SK-N-SH (cell line): Measurements from ENCODE around the gene POU5F2. TPM values are rescaled to one million over a fixed set of nuclear protein-coding genes. Genes with fewer than 3 reads are reported as not detected.

Experiments used
- CTCF ChIA-PET: fragments of 300-600, 350-600 bp; formaldehyde crosslinking; extraction: SDS; loops from one replicate; lab custom pipeline; 2021; lab: Yijun Ruan, JAX
- POLR2A ChIA-PET: fragments of 350-600 bp; sonication (Branson Sonifier 250); formaldehyde crosslinking; extraction: SDS; loops from one replicate; lab custom pipeline; 2020; ENCODE audit warnings: antibody characterized with exemption, inconsistent platforms; lab: Yijun Ruan, JAX
- DNase-seq: peaks from one replicate; pipeline ENCODE4 v3.0.0; 2012
- H2AFZ ChIP-seq: fragments of 200-600 bp; sonication (generic); 2 replicates; pipeline ENCODE4 v1.8.1; 2016; ENCODE audit warnings: antibody characterized with exemption, mild to moderate bottlenecking, low read depth
- H3F3A ChIP-seq: fragments of 200-600 bp; sonication (generic); replicated peaks from 2 replicates; pipeline ENCODE3; 2016; ENCODE audit warnings: antibody characterized with exemption, mild to moderate bottlenecking; ENCODE audit not compliant: insufficient read depth
- H3K27ac ChIP-seq, 2 experiments: fragments of 200-500 bp in 1 of 2; fragments of 200-600 bp in 1 of 2; sonication (Bioruptor generic) in 1 of 2; sonication (generic), shearing (Covaris generic) in 1 of 2; 2 replicates each; pipeline versions ENCODE4 v1.5.1 to v1.6.1; 2014 to 2016; ENCODE audit warnings: low read depth in 2 of 2, inconsistent platforms in 1 of 2, low read length in 1 of 2, mild to moderate bottlenecking in 1 of 2, mixed read lengths in 1 of 2
- H3K27me3 ChIP-seq: fragments of 200-600 bp; sonication (generic), shearing (Covaris generic); 2 replicates; pipeline ENCODE4 v1.6.1; 2016; ENCODE audit warnings: mixed run types; ENCODE audit not compliant: insufficient read depth
- H3K36me3 ChIP-seq, 2 experiments: fragments of 200-500 bp in 1 of 2; fragments of 200-600 bp in 1 of 2; sonication (Bioruptor generic) in 1 of 2; sonication (generic) in 1 of 2; replicated peaks in 1 of 2; 2 replicates each; pipeline versions ENCODE3 to v1.5.1; 2014 to 2016; ENCODE audit warnings: low read length in 1 of 2, mild to moderate bottlenecking in 1 of 2; ENCODE audit not compliant: insufficient read depth in 2 of 2, control insufficient read depth in 1 of 2
- H3K4me1 ChIP-seq, 2 experiments: fragments of 200-500 bp in 1 of 2; fragments of 200-600 bp in 1 of 2; sonication (Bioruptor generic) in 1 of 2; sonication (generic), shearing (Covaris generic) in 1 of 2; 2 replicates each; pipeline versions ENCODE4 v1.5.1 to v1.6.1; 2014 to 2016; ENCODE audit warnings: low read depth in 1 of 2, low read length in 1 of 2, mixed run types in 1 of 2; ENCODE audit not compliant: insufficient read depth in 2 of 2, control insufficient read depth in 1 of 2
- H3K4me2 ChIP-seq: fragments of 200-600 bp; sonication (generic), shearing (Covaris generic); 2 replicates; pipeline ENCODE4 v1.6.1; 2017; ENCODE audit warnings: mixed run types
- H3K4me3 ChIP-seq, 2 experiments: fragments of 200-500 bp in 1 of 2; fragments of 200-600 bp in 1 of 2; sonication (Bioruptor generic) in 1 of 2; sonication (generic), shearing (Covaris generic) in 1 of 2; 2 replicates each; pipeline versions ENCODE4 v1.5.1 to v1.8.1; 2014 to 2016; ENCODE audit warnings: low read depth in 2 of 2, inconsistent platforms in 1 of 2, low read length in 1 of 2, mild to moderate bottlenecking in 1 of 2, mixed read lengths in 1 of 2, moderate library complexity in 1 of 2
- H3K79me2 ChIP-seq: fragments of 200-600 bp; sonication (generic); 2 replicates; pipeline ENCODE4 v1.8.1; 2017; ENCODE audit warnings: mild to moderate bottlenecking; ENCODE audit not compliant: insufficient read depth
- H3K9ac ChIP-seq: fragments of 200-600 bp; sonication (generic); 2 replicates; pipeline ENCODE4 v1.6.1; 2017; ENCODE audit warnings: mixed run types
- H3K9me2 ChIP-seq: fragments of 200-600 bp; sonication (generic); 2 replicates; pipeline ENCODE4 v1.6.1; 2017; ENCODE audit warnings: mixed run types
- H3K9me3 ChIP-seq: fragments of 200-600 bp; sonication (generic); 2 replicates; pipeline ENCODE4 v1.6.1; 2017; ENCODE audit warnings: mixed run types, mild to moderate bottlenecking, moderate library complexity
- H4K20me1 ChIP-seq: fragments of 200-600 bp; sonication (generic); 2 replicates; pipeline ENCODE4 v1.6.1; 2017; ENCODE audit warnings: mild to moderate bottlenecking, mixed run types; ENCODE audit not compliant: insufficient read depth
- CHD2 ChIP-seq: fragments of 150-350 bp; IDR thresholded peaks from 2 replicates; pipeline ENCODE4 v1.6.1; 2018; ENCODE audit warnings: low read length; ENCODE audit not compliant: partially characterized antibody
- ELF1 ChIP-seq: IDR thresholded peaks from 2 replicates; pipeline ENCODE4 v1.4.0; 2012
- EP300 ChIP-seq, 2 experiments: IDR thresholded peaks; 2 replicates each; pipeline versions ENCODE4 v1.4.0 to v1.6.1; 2012; ENCODE audit warnings: borderline replicate concordance in 1 of 2, low read depth in 1 of 2, low read length in 1 of 2
- EZH2phosphoT487 ChIP-seq: fragments of 200-600 bp; sonication (generic); IDR thresholded peaks from 2 replicates; pipeline ENCODE4 v1.6.1; 2017; ENCODE audit warnings: low read depth, mixed run types, mild to moderate bottlenecking, antibody characterized with exemption, moderate library complexity, borderline replicate concordance
- FOSL2 ChIP-seq: IDR thresholded peaks from 2 replicates; pipeline ENCODE4 v1.4.0; 2012; ENCODE audit warnings: low read depth, mild to moderate bottlenecking, moderate library complexity, borderline replicate concordance
- FOXM1 ChIP-seq: IDR thresholded peaks from 2 replicates; pipeline ENCODE4 v1.4.0; 2012; ENCODE audit warnings: low read depth, mild to moderate bottlenecking
- GABPA ChIP-seq: IDR thresholded peaks from 2 replicates; pipeline ENCODE4 v1.4.0; 2012; ENCODE audit warnings: low read depth, mild to moderate bottlenecking
- GATA2 ChIP-seq: sonication (generic); formaldehyde crosslinking; IDR thresholded peaks from 2 replicates; pipeline ENCODE4 v1.5.0; 2020; ENCODE audit warnings: mild to moderate bottlenecking, missing genetic modification reagents
- JUND ChIP-seq: IDR thresholded peaks from 2 replicates; pipeline ENCODE4 v1.4.0; 2012
- MEF2A ChIP-seq: IDR thresholded peaks from 2 replicates; pipeline ENCODE4 v1.4.0; 2012; ENCODE audit warnings: low read depth, borderline replicate concordance
- NFIC ChIP-seq: IDR thresholded peaks from 2 replicates; pipeline ENCODE4 v1.4.0; 2012; ENCODE audit warnings: borderline replicate concordance
- NRF1 ChIP-seq: IDR thresholded peaks from 2 replicates; pipeline ENCODE4 v1.6.1; 2012; ENCODE audit warnings: low read depth, mild to moderate bottlenecking, low read length
- RAD21 ChIP-seq: IDR thresholded peaks from 2 replicates; pipeline ENCODE4 v1.6.1; 2012; ENCODE audit warnings: mild to moderate bottlenecking, low read length
- RXRA ChIP-seq: IDR thresholded peaks from 2 replicates; pipeline ENCODE4 v1.4.0; 2012; ENCODE audit warnings: low read depth, mild to moderate bottlenecking, borderline replicate concordance
- SIN3A ChIP-seq: IDR thresholded peaks from 2 replicates; pipeline ENCODE4 v1.6.1; 2012; ENCODE audit warnings: low read depth, mild to moderate bottlenecking, low read length, moderate library complexity, borderline replicate concordance
- SMC3 ChIP-seq: IDR thresholded peaks from 2 replicates; pipeline ENCODE4 v1.6.1; 2012; ENCODE audit warnings: low read depth, low read length, improper control_type of control experiment
- TAF1 ChIP-seq: IDR thresholded peaks from 2 replicates; pipeline ENCODE4 v1.6.1; 2012; ENCODE audit warnings: low read depth, mild to moderate bottlenecking, low read length, moderate library complexity, borderline replicate concordance
- TCF12 ChIP-seq: IDR thresholded peaks from 2 replicates; pipeline ENCODE4 v1.4.0; 2012
- WGBS: methylation state at CpG from one replicate; pipeline ENCODE4 v1.1.6; 2017; ENCODE audit warnings: low lambda C conversion rate; 5-methylcytosine and 5-hydroxymethylcytosine counted together
- polyA plus RNA-seq, 3 experiments: library from polyadenylated mRNA; depleted of rRNA; stranded (reverse); fragments of >200 nt; gene quantifications; 2 replicates each; pipeline ENCODE4 v1.2.3, GENCODE V29; 2012
- TF ChIP-seq, protein P1 (sequence below): fragments of 150-350 bp; IDR thresholded peaks from 2 replicates; pipeline ENCODE4 v1.6.1; 2016; ENCODE audit warnings: mild to moderate bottlenecking, low read depth, low read length
- TF ChIP-seq, protein P2 (sequence below): IDR thresholded peaks from 2 replicates; pipeline ENCODE4 v1.4.0; 2012; ENCODE audit warnings: low read depth
- TF ChIP-seq, protein P3 (sequence below): fragments of 200-600 bp; sonication (generic); IDR thresholded peaks from 2 replicates; pipeline ENCODE4 v1.6.1; 2017; ENCODE audit warnings: antibody characterized with exemption, mild to moderate bottlenecking, moderate library complexity
- TF ChIP-seq, protein P4 (sequence below): IDR thresholded peaks from 2 replicates; pipeline ENCODE4; 2012
- TF ChIP-seq, protein P5 (sequence below): fragments of 150-350 bp; IDR thresholded peaks from 2 replicates; pipeline ENCODE4 v1.6.1; 2017; ENCODE audit warnings: antibody characterized with exemption, low read length, low read depth, borderline replicate concordance

The POU5F2 gene
- polyA plus RNA-seq, 1 of the 3 experiments (the other 2 are of a cell fraction), result 0.02 TPM

DNA sequence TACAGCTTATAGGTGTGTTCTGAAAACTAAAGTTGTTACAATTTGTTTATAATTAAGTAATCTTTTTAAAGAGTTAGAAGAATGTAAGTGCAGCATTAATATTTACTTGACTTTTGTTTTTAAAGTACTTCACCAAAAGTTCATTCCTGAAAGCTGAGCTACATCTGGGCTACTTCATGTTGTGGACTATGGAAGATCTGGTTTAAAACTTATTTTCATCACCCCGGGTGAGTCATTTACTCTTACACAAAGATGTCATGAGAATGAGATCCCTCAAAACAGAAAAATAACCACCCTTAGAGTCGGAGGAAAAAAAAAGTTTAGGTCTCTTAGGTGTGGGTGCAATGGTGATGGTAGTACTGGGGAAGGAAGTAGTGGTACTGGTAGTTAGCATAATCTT is 5.1 kb downstream of the POU5F2 start:
- Histone ChIP-seq H3K9ac (no peak overlapping the region), H3K9me3 (no peaks in the 10 kb centered on the region), H3K27me3 (no peaks in the 10 kb centered on the region), H3K4me1 (no peaks in the 10 kb centered on the region), H3K4me2 (no peak overlapping the region), H3K36me3 (no peaks in the 10 kb centered on the region), H3K4me3 (no peak overlapping the region), H3K9me2 (no peaks in the 10 kb centered on the region), H3K27ac (no peak overlapping the region), H2AFZ (no peak overlapping the region), H4K20me1 (no peaks in the 10 kb centered on the region), H3K79me2 (no peaks in the 10 kb centered on the region), H3F3A (no peaks in the 10 kb centered on the region)
- TF ChIP-seq JUND (no peak), ELF1 (no peak), RAD21 (no peak), GATA2 (CRISPR knock-in tag) (no peak), MEF2A (no peak), TCF12 (no peak), SIN3A (no peak), GABPA (no peak), EP300 (IDR thresholded peaks at IDR 0.05; ENCODE audit: borderline replicate concordance in 1 of 2, low read depth in 1 of 2, low read length in 1 of 2) (no peak), RXRA (no peak), SMC3 (no peak), FOSL2 (no peak), NRF1 (no peak), FOXM1 (no peak), NFIC (no peak), CHD2 (no peak)
- TF ChIP-seq, protein P1, sequence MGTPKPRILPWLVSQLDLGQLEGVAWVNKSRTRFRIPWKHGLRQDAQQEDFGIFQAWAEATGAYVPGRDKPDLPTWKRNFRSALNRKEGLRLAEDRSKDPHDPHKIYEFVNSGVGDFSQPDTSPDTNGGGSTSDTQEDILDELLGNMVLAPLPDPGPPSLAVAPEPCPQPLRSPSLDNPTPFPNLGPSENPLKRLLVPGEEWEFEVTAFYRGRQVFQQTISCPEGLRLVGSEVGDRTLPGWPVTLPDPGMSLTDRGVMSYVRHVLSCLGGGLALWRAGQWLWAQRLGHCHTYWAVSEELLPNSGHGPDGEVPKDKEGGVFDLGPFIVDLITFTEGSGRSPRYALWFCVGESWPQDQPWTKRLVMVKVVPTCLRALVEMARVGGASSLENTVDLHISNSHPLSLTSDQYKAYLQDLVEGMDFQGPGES, result no peak
- TF ChIP-seq, protein P2, sequence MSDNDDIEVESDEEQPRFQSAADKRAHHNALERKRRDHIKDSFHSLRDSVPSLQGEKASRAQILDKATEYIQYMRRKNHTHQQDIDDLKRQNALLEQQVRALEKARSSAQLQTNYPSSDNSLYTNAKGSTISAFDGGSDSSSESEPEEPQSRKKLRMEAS, result no peak
- TF ChIP-seq, protein P3, sequence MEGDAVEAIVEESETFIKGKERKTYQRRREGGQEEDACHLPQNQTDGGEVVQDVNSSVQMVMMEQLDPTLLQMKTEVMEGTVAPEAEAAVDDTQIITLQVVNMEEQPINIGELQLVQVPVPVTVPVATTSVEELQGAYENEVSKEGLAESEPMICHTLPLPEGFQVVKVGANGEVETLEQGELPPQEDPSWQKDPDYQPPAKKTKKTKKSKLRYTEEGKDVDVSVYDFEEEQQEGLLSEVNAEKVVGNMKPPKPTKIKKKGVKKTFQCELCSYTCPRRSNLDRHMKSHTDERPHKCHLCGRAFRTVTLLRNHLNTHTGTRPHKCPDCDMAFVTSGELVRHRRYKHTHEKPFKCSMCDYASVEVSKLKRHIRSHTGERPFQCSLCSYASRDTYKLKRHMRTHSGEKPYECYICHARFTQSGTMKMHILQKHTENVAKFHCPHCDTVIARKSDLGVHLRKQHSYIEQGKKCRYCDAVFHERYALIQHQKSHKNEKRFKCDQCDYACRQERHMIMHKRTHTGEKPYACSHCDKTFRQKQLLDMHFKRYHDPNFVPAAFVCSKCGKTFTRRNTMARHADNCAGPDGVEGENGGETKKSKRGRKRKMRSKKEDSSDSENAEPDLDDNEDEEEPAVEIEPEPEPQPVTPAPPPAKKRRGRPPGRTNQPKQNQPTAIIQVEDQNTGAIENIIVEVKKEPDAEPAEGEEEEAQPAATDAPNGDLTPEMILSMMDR, result no peak
- ChIA-PET POLR2A (no interaction called here), CTCF (no interaction called here)
- 92% methylated on average over 2 of the region's 2 CpGs for WGBS
- no peak for DNase-seq

DNA sequence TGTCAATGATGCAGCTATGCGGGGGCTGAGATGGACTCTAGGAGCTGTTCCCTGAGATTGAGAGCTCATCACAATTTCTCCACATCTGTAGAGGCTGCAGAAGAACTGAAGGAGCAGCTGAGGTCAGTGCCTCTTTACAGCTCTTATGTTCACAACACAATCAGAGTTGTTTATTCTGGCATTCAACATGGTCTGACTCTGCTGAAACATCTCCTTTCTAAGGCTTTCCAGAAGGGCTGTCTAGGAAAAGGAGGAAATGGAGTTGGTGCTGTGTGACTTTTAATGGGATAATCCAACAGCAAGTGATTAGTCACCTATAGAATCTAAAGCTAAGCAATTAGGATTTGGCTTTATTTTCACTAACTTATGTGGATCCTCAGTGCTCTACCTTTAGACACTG is 6.0 kb downstream of the POU5F2 start:
- Histone ChIP-seq H3K9me3 (no peaks in the 10 kb centered on the region), H3K27ac (no peak overlapping the region)

More for the DNA sequence above, 6.0 kb downstream of the POU5F2 start:
- no peak overlapping the region for H2AFZ ChIP-seq
- no peaks in the 10 kb centered on the region for H3K4me1 ChIP-seq
- CTCF ChIA-PET, result no interaction called here
- no peaks in the 10 kb centered on the region for H3K79me2 ChIP-seq
- no peaks in the 10 kb centered on the region for H3K9me2 ChIP-seq
- WGBS, result no CpG with 5 or more reads among the region's 1 CpG
- no peak overlapping the region for H3K4me2 ChIP-seq
- H3K27me3 ChIP-seq, result no peaks in the 10 kb centered on the region
- no peak overlapping the region for H3K9ac ChIP-seq
- TF ChIP-seq GABPA (no peak), TAF1 (no peak), ELF1 (no peak), JUND (no peak), GATA2 (CRISPR knock-in tag) (no peak), CHD2 (no peak), FOSL2 (no peak), NFIC (no peak), EZH2phosphoT487 (no peak)
- TF ChIP-seq, protein P3, result no peak
- TF ChIP-seq, protein P4, sequence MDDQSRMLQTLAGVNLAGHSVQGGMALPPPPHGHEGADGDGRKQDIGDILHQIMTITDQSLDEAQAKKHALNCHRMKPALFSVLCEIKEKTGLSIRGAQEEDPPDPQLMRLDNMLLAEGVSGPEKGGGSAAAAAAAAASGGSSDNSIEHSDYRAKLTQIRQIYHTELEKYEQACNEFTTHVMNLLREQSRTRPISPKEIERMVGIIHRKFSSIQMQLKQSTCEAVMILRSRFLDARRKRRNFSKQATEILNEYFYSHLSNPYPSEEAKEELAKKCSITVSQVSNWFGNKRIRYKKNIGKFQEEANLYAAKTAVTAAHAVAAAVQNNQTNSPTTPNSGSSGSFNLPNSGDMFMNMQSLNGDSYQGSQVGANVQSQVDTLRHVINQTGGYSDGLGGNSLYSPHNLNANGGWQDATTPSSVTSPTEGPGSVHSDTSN, result no peak
- TF ChIP-seq, protein P5, sequence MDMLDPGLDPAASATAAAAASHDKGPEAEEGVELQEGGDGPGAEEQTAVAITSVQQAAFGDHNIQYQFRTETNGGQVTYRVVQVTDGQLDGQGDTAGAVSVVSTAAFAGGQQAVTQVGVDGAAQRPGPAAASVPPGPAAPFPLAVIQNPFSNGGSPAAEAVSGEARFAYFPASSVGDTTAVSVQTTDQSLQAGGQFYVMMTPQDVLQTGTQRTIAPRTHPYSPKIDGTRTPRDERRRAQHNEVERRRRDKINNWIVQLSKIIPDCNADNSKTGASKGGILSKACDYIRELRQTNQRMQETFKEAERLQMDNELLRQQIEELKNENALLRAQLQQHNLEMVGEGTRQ, result no peak
- TF ChIP-seq, all 33 proteins: peak for 0
- POLR2A ChIA-PET, result no interaction called here
- DNase-seq, result no peak
- H3K36me3 ChIP-seq, result no peaks in the 10 kb centered on the region
- H3K4me3 ChIP-seq, result no peak overlapping the region
- no peaks in the 10 kb centered on the region for H4K20me1 ChIP-seq
- no peaks in the 10 kb centered on the region for H3F3A ChIP-seq
